GM23248 (cell line): ENCODE measurements around the gene MMP14.

Experiments
- EZH2 ChIP-seq: fragments of 200-600 bp; sonication (generic); IDR thresholded peaks from 2 replicates; pipeline ENCODE4 v1.6.1; 2018; ENCODE audit warnings: antibody characterized with exemption, mild to moderate bottlenecking; ENCODE audit not compliant: insufficient read depth, poor library complexity, severe bottlenecking
- EZH2phosphoT487 ChIP-seq: fragments of 200-600 bp; sonication (generic); IDR thresholded peaks from 2 replicates; pipeline ENCODE4 v1.6.1; 2018; ENCODE audit warnings: antibody characterized with exemption, moderate library complexity, mild to moderate bottlenecking, low read depth; ENCODE audit not compliant: insufficient read depth

GRCh38 chr14:22895402-22895801 is 59.0 kb downstream of the MMP14 start:
- TF ChIP-seq EZH2: no peak
- TF ChIP-seq EZH2phosphoT487: no peak
